ENCODE results near the gene KCNT1. TPM values are rescaled to one million over a fixed set of nuclear protein-coding genes. Genes with fewer than 3 reads are reported as not detected.

Gene KCNT1
- total RNA-seq, 1 experiment from 2014 or later: not detected

DNA sequence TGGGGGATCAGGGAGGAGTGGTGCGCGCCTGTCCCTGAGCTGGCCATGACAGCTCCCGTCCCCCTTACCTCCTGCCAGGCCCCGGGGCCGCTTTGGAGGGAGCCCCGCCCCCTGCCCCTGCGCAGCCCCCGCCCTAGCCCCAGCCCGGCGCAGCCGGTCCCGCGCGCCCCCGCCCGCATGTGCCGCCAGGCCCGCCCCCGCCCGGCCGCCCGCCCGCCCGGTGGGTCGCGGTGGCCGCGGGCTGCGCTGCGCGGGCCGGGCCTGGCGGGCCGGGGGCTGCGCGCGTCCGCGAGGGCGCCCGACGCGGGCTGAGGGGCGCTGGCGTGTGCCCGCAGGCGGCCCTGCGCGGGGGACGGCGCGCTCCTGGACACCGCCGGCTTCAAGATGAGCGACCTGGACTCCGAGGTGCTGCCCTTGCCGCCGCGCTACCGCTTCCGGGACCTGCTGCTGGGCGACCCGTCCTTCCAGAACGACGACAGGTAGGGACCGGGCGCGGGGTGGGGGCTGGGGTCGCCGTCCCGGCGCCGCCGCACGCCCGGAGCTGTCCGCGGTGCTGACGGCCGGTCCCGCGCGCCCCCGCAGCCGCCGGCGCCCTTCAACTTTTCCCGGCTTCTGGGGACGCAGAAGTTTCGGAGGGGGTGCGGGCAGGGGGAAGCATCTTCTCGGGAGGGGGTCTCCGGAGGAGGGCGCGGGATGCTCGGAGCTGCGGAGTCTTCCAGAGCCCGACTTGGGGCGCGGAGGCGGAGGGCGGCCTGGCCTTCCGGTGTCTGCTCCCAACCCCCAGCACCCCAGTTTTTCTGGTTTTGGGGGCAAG is 12.5 kb downstream of the KCNT1 start:
- in situ Hi-C loops (cut with HindIII; ENCODE audit: low sequenced_read_pairs): loop anchor here (10.0 kb wide), 1 partner anchor 90 kb away; no protein-coding TSS in a partner anchor
- DNase-seq (ENCODE audit: low spot score): no peak

DNA sequence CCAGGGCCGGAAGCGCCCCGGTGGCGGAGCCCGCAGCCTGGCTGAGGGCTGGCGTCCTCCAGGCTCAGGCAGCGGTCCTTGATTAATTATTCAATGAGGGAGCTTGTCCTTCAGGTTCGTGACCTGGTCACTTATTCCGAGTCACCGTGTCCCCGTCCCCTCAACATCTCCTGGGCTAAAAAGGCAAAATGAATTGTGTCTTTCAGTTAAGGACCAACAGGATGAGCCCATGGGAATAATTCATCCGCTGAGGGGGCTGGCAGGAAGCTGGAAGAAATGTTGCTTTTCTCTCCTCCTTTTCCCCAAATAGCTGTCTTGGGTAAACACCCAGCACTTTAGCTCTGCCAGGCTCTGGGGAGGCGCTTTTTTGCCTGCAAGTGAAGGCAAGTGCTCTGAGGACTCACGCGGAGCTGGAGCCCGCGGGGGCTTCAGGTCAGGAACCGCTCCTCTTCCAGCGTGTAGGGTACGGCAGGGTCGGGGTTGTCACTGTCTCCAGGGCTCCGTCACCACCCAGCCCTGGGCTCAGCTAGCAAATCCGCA is 13.1 kb downstream of the KCNT1 start:
- in situ Hi-C loops (cut with HindIII; ENCODE audit: low sequenced_read_pairs): loop anchor here (10.0 kb wide), 1 partner anchor 90 kb away; no protein-coding TSS in a partner anchor
- peak; percentile 31 for DNase-seq (ENCODE audit: low spot score)

DNA sequence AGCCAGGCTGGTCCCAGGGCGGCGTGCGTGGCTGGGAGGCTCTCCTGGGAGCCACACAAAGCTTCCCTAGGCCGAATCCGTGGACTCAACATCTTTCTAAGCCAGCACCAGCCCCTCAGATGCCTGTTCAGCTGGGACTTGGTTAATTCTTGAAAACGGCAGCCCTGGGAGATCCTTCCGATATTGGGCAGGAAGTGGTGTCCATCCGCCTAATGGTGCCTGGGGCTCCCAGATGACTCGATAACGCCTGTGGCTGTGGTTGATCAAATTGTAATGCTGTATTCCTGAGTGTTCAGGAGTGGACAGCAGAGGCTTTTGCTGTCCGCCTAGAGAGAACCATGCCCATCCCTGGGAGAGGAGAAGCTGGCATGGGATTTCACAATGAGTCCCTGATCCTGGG is 14.1 kb downstream of the KCNT1 start:
- no peak for DNase-seq (ENCODE audit: low spot score)
- in situ Hi-C loops (cut with HindIII; ENCODE audit: low sequenced_read_pairs): loop anchor here (10.0 kb wide), 1 partner anchor 89 kb away; no protein-coding TSS in a partner anchor

DNA sequence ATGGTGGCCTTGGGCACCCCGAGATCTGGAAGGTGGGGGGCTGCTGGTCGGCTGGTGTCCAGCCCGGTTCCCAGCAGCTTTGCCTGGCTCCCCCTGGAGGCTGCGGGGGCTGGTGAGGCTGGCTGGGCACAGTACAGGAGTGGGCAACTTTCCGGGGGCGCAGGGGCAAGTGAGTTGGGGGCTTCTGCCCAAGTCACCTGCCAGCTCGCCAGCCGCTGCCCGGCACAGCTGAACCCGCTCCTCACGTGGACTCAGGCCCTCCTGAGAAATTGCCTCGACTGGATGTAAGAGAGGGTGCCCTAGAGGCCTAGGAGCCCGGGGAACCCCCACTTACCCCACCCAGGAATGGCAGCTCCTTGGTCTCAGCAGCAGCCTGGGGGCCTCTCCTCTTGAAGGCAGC is 15.4 kb downstream of the KCNT1 start:
- no peak for DNase-seq (ENCODE audit: low spot score)
- in situ Hi-C loops (cut with HindIII; ENCODE audit: low sequenced_read_pairs): loop anchor here (10.0 kb wide), 1 partner anchor 87 kb away; no protein-coding TSS in a partner anchor

DNA sequence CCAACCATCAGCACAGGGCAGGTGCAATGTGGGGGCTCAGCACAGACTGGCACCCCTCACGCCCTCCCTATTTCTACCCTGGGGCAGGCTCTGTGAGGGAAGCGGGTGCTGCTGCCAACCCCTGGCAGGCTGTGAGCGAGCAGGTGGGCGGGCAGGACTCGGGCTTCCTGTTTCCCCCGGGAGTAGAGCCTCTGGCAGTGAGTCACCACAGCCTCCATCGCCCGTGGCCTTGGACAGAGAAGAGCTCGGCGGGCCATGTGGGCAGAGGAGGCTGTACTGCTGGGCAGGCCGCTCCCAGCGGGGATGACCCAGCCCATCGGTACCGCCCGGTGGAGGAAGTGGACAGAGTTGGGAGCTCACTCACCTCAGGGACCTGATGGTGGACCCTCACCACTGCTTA is 16.6 kb downstream of the KCNT1 start:
- no peak for DNase-seq (ENCODE audit: low spot score)
- in situ Hi-C loops (cut with HindIII; ENCODE audit: low sequenced_read_pairs): loop anchor here (10.0 kb wide), 1 partner anchor 86 kb away; no protein-coding TSS in a partner anchor

DNA sequence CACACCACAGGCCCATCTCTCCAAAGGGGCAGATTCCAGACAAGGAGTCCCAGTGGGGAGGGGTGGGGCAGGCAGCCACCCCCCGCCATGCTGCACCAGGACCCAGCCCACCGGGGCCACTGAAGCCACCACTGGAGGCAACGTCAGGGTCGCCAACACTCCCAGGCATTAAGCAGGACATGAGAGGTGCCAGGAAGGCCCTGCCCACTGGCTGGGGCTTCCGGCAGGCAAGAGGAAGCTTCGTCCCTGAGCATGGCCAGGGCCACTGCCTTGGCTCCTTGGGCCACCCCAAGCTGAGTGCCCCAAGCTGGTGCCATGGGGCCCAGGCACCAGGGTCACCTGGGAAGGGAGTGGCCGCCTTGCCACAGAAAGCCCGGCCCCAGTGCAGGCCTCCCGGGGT is 17.5 kb downstream of the KCNT1 start:
- DNase-seq (ENCODE audit: low spot score): no peak
- in situ Hi-C loops (cut with HindIII; ENCODE audit: low sequenced_read_pairs): loop anchor here (10.0 kb wide), 1 partner anchor 85 kb away; no protein-coding TSS in a partner anchor

DNA sequence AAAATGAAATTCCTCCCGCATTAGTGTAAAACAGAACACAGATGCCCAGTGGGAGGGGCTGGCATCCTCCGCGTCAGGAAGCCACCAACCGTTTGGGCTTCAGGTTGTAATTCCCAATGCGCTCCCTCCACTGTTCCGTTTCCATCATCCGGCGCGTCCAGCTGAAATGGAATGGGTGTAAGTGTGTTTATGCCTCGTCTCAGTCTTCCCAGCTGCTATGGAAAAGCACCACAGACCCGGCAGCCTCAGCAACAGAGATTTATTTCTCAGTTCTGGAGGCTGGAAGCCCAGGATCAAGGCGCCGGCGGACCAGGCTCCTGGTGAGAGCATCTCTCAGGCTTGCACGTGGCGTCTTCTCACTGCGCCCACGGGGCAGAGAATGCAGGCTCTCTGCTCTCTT is 20.4 kb downstream of the KCNT1 start:
- in situ Hi-C loops (cut with HindIII; ENCODE audit: low sequenced_read_pairs): no loop called here
- no peak for DNase-seq (ENCODE audit: low spot score)

DNA sequence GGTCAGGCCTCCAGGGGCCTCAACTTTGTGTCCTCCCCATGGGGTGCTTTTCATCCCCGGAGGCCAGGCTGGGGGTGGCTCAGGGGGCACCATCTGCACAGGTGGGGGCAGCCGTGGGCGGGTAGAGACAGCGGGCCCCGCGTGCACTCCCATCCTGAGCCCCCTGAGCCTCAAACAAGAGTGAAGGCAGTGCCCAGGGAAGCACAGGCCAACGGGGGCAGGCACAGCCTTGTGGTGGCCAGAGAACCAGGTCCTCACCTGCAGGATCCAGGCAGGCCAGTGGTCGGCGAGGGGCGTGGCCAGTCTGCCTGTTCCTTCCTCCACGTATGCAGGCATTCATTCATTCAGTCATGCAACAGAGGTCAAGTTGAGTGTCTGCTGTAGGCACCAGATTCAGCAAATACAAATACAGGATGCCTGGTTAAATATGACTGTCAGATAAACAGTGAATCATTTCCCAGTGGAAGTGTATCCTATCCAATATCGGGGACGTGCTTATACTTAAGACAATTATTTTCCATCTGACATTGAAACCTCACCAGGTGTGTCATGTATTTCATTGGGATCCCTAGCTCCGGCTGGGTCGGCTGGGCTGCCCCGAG is 22.3 kb downstream of the KCNT1 start:
- DNase-seq (ENCODE audit: low spot score): no peak
- in situ Hi-C loops (cut with HindIII; ENCODE audit: low sequenced_read_pairs): no loop called here

DNA sequence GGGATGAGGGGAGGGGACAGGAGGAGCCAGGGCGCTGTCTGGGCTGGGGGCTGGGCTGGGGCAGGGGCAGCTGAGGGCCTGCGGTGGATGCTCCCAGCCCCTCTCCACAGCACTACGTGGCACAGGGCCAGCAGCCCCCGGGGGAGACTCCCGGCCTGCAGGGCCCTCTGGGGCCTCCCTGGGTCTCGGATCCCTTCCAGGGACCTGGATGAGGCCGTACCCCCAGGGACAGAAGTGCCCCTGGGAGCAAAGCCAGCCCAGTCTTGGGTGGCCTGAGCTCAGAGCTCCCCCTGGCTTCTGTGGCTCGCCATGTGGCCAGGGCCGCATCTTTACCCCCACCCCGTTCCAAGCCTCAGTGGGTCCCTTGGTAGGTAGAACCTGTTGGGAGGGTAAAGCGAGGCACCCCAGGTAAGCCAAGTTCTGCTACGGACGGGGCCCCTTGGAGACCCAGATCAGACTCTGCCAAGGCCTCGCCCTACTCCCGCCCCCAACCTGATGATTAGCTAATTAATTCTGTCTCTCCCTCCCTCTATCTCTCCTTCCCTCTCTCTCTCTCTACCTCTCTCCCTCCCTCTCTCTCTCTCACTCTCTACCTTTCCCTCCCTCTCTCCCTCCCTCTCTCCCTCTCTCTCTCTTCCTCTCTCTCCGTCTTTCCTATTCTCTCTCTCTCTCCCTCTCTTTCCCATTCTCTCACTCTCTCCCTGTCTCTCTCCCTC is 24.3 kb downstream of the KCNT1 start:
- in situ Hi-C loops (cut with HindIII; ENCODE audit: low sequenced_read_pairs): no loop called here
- no peak for DNase-seq (ENCODE audit: low spot score)

DNA sequence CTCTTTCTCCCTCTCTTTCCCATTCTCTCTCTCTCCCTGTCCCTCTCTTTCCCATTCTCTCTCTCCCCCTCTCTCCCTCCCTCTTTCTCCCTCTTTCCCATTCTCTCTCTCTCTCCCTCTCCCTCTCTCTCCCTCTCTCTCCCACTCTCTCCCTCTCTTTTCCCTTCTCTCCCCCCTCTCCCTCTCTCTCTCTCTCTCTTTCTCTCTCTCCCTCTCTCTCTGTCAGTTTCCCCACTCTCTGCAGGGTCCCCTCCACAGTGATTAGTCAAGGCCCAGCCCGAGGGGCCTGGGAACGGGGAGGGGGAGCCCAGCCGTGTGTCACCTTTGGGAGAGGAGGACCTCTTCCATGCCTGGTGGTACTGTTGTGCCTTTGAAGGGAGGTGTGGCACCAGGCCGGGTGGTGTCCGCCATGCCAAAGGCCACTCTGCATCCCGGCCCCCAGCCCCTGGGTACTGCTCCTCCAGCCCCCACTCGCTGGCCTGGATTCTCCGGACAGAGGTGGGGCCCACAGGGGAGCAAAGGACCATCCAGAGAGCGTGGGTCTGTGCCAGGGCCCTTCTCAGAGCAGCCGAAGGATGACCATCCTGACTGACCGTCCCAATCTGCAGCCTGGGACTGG is 25.4 kb downstream of the KCNT1 start:
- no peak for DNase-seq (ENCODE audit: low spot score)
- in situ Hi-C loops (cut with HindIII; ENCODE audit: low sequenced_read_pairs): no loop called here

DNA sequence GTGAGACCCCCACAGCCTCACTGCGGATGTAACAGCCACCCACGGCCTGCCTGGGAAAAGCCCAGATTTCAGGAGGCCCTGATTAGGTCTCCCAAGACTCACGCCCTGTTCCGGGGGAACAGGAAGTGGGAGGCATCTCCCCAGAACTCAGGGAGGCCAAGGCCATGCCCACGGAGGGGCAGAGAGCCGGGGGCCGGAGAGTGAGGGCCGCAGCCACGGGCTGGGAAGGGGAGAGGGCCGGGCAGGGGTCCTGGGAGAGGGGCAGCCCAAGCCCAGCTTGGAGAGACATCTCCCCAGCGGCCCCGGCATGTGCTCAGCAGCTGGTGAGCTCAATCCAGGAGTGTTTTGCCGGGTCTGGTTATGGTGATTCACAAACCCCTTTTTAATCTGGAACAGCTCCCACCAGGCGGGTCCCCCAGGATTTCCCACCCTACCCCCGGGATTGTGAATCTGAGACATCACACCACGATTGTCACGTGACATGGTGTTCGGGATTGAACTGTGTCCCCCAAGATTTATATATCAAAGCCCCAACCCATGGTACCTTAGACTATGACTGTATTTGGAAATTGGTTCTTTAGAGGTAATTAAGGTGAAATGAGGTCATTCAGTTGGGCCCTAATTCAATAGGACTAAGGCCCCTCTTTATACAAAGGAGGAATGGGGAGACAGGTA is 26.6 kb downstream of the KCNT1 start:
- no peak for DNase-seq (ENCODE audit: low spot score)
- in situ Hi-C loops (cut with HindIII; ENCODE audit: low sequenced_read_pairs): no loop called here

DNA sequence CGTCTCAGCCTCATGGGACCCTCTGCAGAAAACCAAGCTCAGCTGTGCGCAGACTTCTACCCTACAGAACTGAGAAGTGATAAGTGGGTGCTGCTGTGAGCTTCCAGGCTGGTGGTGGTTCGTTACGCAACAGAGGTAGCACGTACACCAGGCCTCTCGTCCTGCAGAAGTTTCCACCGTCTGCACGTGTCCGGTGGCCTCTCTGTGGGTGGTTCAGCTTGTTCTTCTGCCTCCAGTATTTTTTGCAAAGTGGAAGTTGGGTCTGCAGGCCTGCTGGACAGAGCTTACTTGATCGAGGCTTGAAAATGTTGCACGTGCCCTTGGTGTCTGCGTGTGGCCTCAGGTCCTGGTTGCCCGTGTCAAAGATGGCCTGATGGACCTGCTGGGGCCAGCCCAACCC is 27.5 kb downstream of the KCNT1 start:
- DNase-seq (ENCODE audit: low spot score): no peak
- in situ Hi-C loops (cut with HindIII; ENCODE audit: low sequenced_read_pairs): no loop called here

DNA sequence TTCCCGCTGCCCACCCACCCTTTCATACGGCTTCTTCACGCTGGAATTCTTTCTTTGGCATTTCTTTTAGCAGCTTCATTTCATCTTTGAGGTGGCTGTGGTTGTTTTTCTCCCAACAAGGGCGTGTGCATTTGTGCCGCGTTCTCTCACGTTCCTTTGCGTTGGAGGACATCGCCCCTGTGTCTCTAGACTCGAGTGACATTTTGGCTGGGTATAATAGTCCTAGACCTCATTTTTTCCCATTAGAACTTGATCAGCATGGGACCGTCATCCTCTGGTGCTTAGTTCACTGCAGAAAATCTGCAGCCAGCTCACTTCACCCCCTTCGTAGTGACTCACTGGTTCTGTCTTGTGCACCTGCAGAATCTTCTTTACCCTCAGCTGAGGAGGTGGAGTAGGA is 29.5 kb downstream of the KCNT1 start:
- in situ Hi-C loops (cut with HindIII; ENCODE audit: low sequenced_read_pairs): no loop called here
- no peak for DNase-seq (ENCODE audit: low spot score)

DNA sequence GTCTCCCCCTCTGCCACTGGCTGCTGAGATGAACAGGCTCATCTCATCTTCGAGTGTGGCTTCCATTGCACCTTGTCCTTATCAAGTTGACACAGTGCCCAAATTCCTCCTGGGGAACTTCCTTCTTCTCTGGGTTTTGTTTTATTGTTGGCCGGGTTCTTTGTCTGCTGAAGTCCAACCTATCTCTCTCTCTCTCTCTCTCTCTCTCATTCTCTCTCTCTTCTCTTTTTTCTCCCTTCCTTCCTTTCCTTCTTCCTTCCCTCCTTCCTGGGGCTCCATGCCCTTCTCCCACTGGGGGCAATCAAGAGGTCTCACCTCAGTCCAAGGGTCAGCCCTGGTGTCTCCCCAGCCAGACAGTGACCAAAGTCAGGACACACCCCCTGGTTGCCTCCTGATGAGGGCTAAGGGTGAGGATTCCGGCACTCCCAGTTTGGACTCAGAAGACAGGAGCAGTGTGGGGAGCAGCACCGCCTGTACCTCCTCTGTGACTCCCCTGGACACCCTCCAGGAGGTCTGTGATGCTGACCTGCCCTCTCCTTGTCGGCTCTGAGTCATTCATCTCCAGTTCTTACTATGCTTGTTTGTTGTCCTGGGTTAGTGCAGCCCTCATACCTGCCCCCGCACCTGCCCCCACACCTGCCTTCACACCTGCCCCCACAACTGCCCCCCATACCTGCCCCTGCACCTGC is 30.7 kb downstream of the KCNT1 start:
- in situ Hi-C loops (cut with HindIII; ENCODE audit: low sequenced_read_pairs): no loop called here
- DNase-seq (ENCODE audit: low spot score): no peak

DNA sequence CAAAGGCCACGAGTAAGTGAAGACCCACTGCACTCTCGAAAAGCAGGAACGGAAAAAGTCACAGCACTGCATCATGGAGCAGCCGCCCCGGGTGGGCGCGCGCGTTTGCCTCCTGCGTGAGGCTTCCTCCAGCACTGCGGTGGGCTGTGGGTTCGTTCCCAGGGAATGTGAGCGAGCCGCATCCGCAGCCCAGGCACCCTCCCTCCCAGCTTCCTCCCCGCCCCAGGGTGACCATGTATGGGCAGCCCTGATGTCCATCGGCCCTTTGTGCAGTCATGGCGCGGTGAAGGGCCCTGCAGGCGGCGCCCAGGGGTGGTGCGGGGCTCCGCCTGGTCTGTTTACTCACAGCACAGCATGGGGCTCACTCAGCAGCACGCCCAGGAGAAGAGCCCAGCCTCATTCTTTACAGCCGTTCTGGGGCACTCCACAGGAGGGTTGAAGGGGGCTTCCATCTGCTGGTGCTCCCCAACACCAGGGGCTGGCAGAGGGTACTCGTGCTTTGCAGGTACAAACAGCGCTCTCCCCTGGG is 32.7 kb downstream of the KCNT1 start:
- DNase-seq (ENCODE audit: low spot score): no peak
- in situ Hi-C loops (cut with HindIII; ENCODE audit: low sequenced_read_pairs): no loop called here

DNA sequence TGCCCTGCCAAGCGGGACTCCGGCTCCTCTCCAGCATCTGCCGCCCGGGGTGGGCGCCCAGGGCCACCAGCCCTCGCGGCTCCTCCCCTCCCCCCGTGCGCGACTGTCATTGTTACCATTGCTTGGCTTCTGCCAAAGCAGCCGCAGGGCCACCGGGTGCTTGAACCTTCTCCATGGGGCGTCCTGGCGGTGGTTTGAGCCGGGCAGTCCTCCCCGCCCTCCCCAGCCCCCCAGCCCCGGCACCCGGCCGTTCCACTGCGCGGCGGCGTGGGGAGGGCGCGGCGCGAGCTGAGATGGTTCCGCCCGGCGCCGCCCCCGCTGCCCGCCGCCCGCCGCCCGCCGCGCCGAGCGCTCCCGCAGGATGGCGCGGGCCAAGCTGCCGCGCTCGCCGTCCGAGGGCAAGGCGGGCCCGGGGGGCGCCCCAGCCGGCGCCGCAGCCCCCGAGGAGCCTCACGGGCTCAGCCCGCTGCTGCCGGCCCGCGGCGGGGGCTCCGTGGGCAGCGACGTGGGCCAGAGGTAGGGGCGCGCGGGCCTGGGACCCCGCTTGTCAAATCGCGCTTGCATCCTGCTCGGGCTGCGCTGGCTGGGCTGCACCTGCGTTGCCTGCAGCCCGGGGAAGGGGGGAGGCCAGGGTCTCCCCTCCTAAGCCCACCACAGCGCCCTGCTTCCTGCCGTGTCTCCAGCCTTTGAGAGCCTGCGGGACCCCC is 34.4 kb downstream of the KCNT1 start:
- DNase-seq (ENCODE audit: low spot score): peak; percentile 43
- in situ Hi-C loops (cut with HindIII; ENCODE audit: low sequenced_read_pairs): no loop called here

Measured in G401 (cell line).